Upper lobe of left lung (tissue), 6 donors: ENCODE data around the gene WDR12. TPM values are rescaled to one million over a fixed set of nuclear protein-coding genes. Genes with fewer than 3 reads are reported as not detected.
"Not testable (repeated sequence)": the region's sequence is repeated elsewhere in the genome, so short reads cannot be mapped to it uniquely, and the experiment has no call there.

Experiments
- ATAC-seq, 2 donors: fragments of 200-7000 bp; cut with Tn5 transposase; one replicate each; pipeline ENCODE4 v1.9.1; 2022; ENCODE audit warnings: mild to moderate bottlenecking in 2 of 2, moderate library complexity in 2 of 2; ENCODE audit not compliant: low FRiP score in 2 of 2
- DNase-seq, 2 donors: peaks; one replicate each; pipeline ENCODE4 v3.0.0-alpha.2; 2019 to 2020
- H3K27ac ChIP-seq, 4 donors: fragments of 200-600 bp; sonication (generic); one replicate each; pipeline ENCODE4 v1.5.1; 2016 to 2019
- H3K27me3 ChIP-seq, 4 donors: fragments of 200-600 bp; sonication (generic); one replicate each; pipeline ENCODE4 v1.5.1; 2017 to 2019
- H3K36me3 ChIP-seq, 4 donors: fragments of 200-600 bp; sonication (generic); one replicate each; pipeline ENCODE4 v1.5.1; 2016 to 2019
- H3K4me1 ChIP-seq, 4 donors: fragments of 200-600 bp; sonication (generic); one replicate each; pipeline ENCODE4 v1.5.1; 2018 to 2019
- H3K4me3 ChIP-seq, 4 donors: fragments of 200-600 bp; sonication (generic); one replicate each; pipeline ENCODE4 v1.5.1; 2017 to 2019; ENCODE audit warnings: mild to moderate bottlenecking in 2 of 4, moderate library complexity in 1 of 4
- H3K9me3 ChIP-seq, 4 donors: fragments of 200-600 bp; sonication (generic); one replicate each; pipeline ENCODE4 v1.5.1; 2018 to 2019
- CTCF ChIP-seq, 6 experiments: fragments of 450-650 bp in 4 of 6; fragments of 200-600 bp in 2 of 6; sonication (generic) in 2 of 6; IDR thresholded peaks; one replicate each; pipeline ENCODE4 v1.5.1; 2016 to 2019; ENCODE audit warnings: antibody characterized with exemption in 6 of 6
- EP300 ChIP-seq, 4 donors: sonication (generic); formaldehyde crosslinking; IDR thresholded peaks; one replicate each; pipeline ENCODE4 v1.5.1; 2017; ENCODE audit warnings: antibody characterized with exemption in 4 of 4, control low read depth in 2 of 4
- POLR2A ChIP-seq, 4 donors: fragments of 450-650 bp; IDR thresholded peaks; one replicate each; pipeline ENCODE4 v1.5.1; 2016 to 2017; ENCODE audit warnings: antibody characterized with exemption in 4 of 4, mild to moderate bottlenecking in 2 of 4
- POLR2AphosphoS5 ChIP-seq, 2 donors: sonication (generic); formaldehyde crosslinking; IDR thresholded peaks; one replicate each; pipeline ENCODE4 v1.5.1; 2017; ENCODE audit warnings: antibody characterized with exemption in 2 of 2
- WGBS, 2 donors: methylation state at CpG; one replicate each; pipeline ENCODE4 v1.1.5; 2017 to 2018; 5-methylcytosine and 5-hydroxymethylcytosine counted together
- total RNA-seq, 6 donors: library from RNA; depleted of rRNA in 4 of 6; stranded (reverse); fragments of >200 nt in 4 of 6; gene quantifications; one replicate each; pipeline versions ENCODE4 v1.1.0 to v1.2.1, GENCODE V29; 2016 to 2021
- donor health status: DM: no; HTN: no; CAD: no; lungs with moderate emphysema.
- donor health status: DM: no; HTN: yes; CAD: no; lungs with severe emphysema.

Gene WDR12
- total RNA-seq, 6 donors from 2014 or later: 15.8 to 44.0 (median 27.8) TPM

GRCh38 chr2:202871300-202872141, 40.0 kb downstream of the WDR12 start, which contains the start of gene ICA1L:
TSS of gene ICA1L (minus strand) at chr2:202871766. CDS start at chr2:202829009, 42,757 bp downstream.
- ATAC-seq (peak; percentile 64 to 94), DNase-seq (peak; percentile 49 to 95)
- TF ChIP-seq EP300 (IDR thresholded peaks at IDR 0.05): no peak
- TF ChIP-seq POLR2A (IDR thresholded peaks at IDR 0.05): no peak
- no peak for TF ChIP-seq CTCF (IDR thresholded peaks at IDR 0.05)
- TF ChIP-seq POLR2AphosphoS5 (IDR thresholded peaks at IDR 0.05): no peak
- peak within 1 kb of the TSS; percentile 74 to 90 (median 78) for H3K4me3 ChIP-seq
- H3K27me3 ChIP-seq: no peaks in the 10 kb centered on the region
- H3K36me3 ChIP-seq: no peaks in the 10 kb centered on the region
- no peaks in the 10 kb centered on the region for H3K9me3 ChIP-seq
- H3K27ac ChIP-seq: peak within 1 kb of the TSS; percentile 56 to 71 (median 62)
- 0 to 1% methylated on average over 65 to 67 of the region's 93 CpGs for WGBS, 2 donors
- H3K4me1 ChIP-seq: peaks cover 3 to 13% (median 5%) of the 10 kb centered on the region in 4 donors

- 3% methylated on average over 36 to 37 of the region's 37 CpGs for WGBS, 2 donors
- ATAC-seq: peak; percentile 71 to 89
Measured at GRCh38 chr2:202870431-202871299, 40.8 kb downstream of the WDR12 start.

GRCh38 chr2:202861987-202862386, 49.5 kb downstream of the WDR12 start:
- DNase-seq: no peak
- Histone ChIP-seq H3K4me3 (no peak overlapping the region), H3K27ac (no peak overlapping the region), H3K27me3 (no peaks in the 10 kb centered on the region), H3K36me3 (no peaks in the 10 kb centered on the region), H3K4me1 (no peaks in the 10 kb centered on the region), H3K9me3 (no peaks in the 10 kb centered on the region)
- 92 to 95% methylated on average over 3 of the region's 3 CpGs for WGBS, 2 donors
- ATAC-seq: no peak
- TF ChIP-seq CTCF (IDR thresholded peaks at IDR 0.05): no peak
- TF ChIP-seq POLR2AphosphoS5 (IDR thresholded peaks at IDR 0.05): no peak
- no peak for TF ChIP-seq EP300 (IDR thresholded peaks at IDR 0.05)
- TF ChIP-seq POLR2A (IDR thresholded peaks at IDR 0.05): no peak

More at GRCh38 chr2:202870431-202871299, 40.8 kb downstream of the WDR12 start:
- Histone ChIP-seq H3K9me3 (no peaks in the 10 kb centered on the region), H3K27ac (peak overlapping the region; percentile 56 to 71 (median 62)), H3K4me3 (peak overlapping the region; percentile 74 to 90 (median 78)), H3K36me3 (no peaks in the 10 kb centered on the region), H3K27me3 (no peaks in the 10 kb centered on the region), H3K4me1 (peaks cover 3 to 13% (median 5%) of the 10 kb centered on the region in 4 donors)
- TF ChIP-seq CTCF (IDR thresholded peaks at IDR 0.05) (peak in 5 of 6 experiments; percentile 23 to 30 (median 24)), EP300 (IDR thresholded peaks at IDR 0.05) (no peak), POLR2AphosphoS5 (IDR thresholded peaks at IDR 0.05) (peak in 1 of 2 donors; percentile 26)
- peak; percentile 63 to 83 for DNase-seq

GRCh38 chr2:202858601-202859000, 52.9 kb downstream of the WDR12 start:
- Histone ChIP-seq H3K36me3 (no peaks in the 10 kb centered on the region), H3K4me1 (no peaks in the 10 kb centered on the region), H3K27ac (no peak overlapping the region), H3K27me3 (no peaks in the 10 kb centered on the region), H3K4me3 (no peak overlapping the region), H3K9me3 (no peaks in the 10 kb centered on the region)
- TF ChIP-seq POLR2AphosphoS5 (IDR thresholded peaks at IDR 0.05) (no peak), EP300 (IDR thresholded peaks at IDR 0.05) (no peak), CTCF (IDR thresholded peaks at IDR 0.05) (no peak), POLR2A (IDR thresholded peaks at IDR 0.05) (no peak)
- no peak for DNase-seq
- ATAC-seq: no peak
- WGBS, 2 donors: 73 to 96% methylated on average over 3 of the region's 3 CpGs

- DNase-seq, H3K36me3 ChIP-seq, H3K4me3 ChIP-seq, ATAC-seq, H3K27me3 ChIP-seq, H3K27ac ChIP-seq, H3K4me1 ChIP-seq, H3K9me3 ChIP-seq: not testable (repeated sequence)
- 50% methylated on average over 3 of the region's 3 CpGs; no CpG with 5 or more reads in 1 of the 2 donors for WGBS, 2 donors
Measured at GRCh38 chr2:202849343-202849742, 62.1 kb downstream of the WDR12 start.
